OCI-LY3 (cell line): ENCODE results near the gene GJD3.

ENCODE experiments used
- H2AFZ ChIP-seq: fragments of 200-600, 300-600 bp; shearing (Covaris generic); 2 replicates; pipeline ENCODE4 v1.6.0; 2014; ENCODE audit warnings: antibody characterized with exemption, low read depth, low read length
- H3K27ac ChIP-seq: fragments of 200-600, 300-600 bp; sonication (generic); 2 replicates; pipeline ENCODE4 v1.5.1; 2014; ENCODE audit warnings: mild to moderate bottlenecking, low read length, moderate library complexity, mixed read lengths
- H3K27me3 ChIP-seq: fragments of 200-600, 300-600 bp; sonication (generic); 2 replicates; pipeline ENCODE4 v1.6.1; 2014; ENCODE audit warnings: low read depth, low read length, mixed read lengths
- H3K36me3 ChIP-seq: fragments of 200-600, 300-600 bp; sonication (generic); replicated peaks from 2 replicates; pipeline ENCODE3; 2014; ENCODE audit warnings: low read depth, low read length, mixed read lengths
- H3K4me1 ChIP-seq: fragments of 300-600, 200-600 bp; sonication (generic); 2 replicates; pipeline ENCODE4 v1.6.1; 2014; ENCODE audit warnings: low read length, mixed read lengths
- H3K4me2 ChIP-seq: fragments of 200-600, 300-600 bp; sonication (generic); 2 replicates; pipeline ENCODE4 v1.6.1; 2014; ENCODE audit warnings: low read length, mixed read lengths
- H3K4me3 ChIP-seq: fragments of 300-600, 200-600 bp; sonication (generic); 2 replicates; pipeline ENCODE4 v1.5.1; 2014; ENCODE audit warnings: antibody characterized with exemption, mild to moderate bottlenecking, low read length, moderate library complexity
- H3K79me2 ChIP-seq: fragments of 300-600, 200-600 bp; shearing (Covaris generic); 2 replicates; pipeline ENCODE4 v1.6.1; 2014; ENCODE audit warnings: mild to moderate bottlenecking, low read length, mixed read lengths
- H3K9ac ChIP-seq: fragments of 300-600, 200-600 bp; shearing (Covaris generic); 2 replicates; pipeline ENCODE4 v1.6.0; 2014; ENCODE audit warnings: mild to moderate bottlenecking, low read length, moderate library complexity
- H3K9me3 ChIP-seq: fragments of 200-600, 300-600 bp; shearing (Covaris generic); 2 replicates; pipeline ENCODE4 v1.6.1; 2014; ENCODE audit warnings: low read length, mixed read lengths; ENCODE audit not compliant: insufficient read depth
- H4K20me1 ChIP-seq: fragments of 200-600, 300-600 bp; sonication (generic); 2 replicates; pipeline ENCODE4 v1.6.1; 2016; ENCODE audit warnings: low read length, mixed read lengths; ENCODE audit not compliant: insufficient read depth
- CTCF ChIP-seq: fragments of 200-600, 300-600 bp; sonication (generic); IDR thresholded peaks from 2 replicates; pipeline ENCODE4 v1.5.1; 2014; ENCODE audit warnings: antibody characterized with exemption, low read length, low read depth
- EZH2phosphoT487 ChIP-seq: fragments of 200-600 bp; shearing (Covaris generic); IDR thresholded peaks from 2 replicates; pipeline ENCODE4 v1.6.1; 2018; ENCODE audit warnings: antibody characterized with exemption, mixed run types, low read depth

Gene GJD3

GRCh38 chr17:40355123-40355803, 9.3 kb downstream of the GJD3 start:
- no peak overlapping the region for H3K4me2 ChIP-seq
- no peak overlapping the region for H3K4me3 ChIP-seq
- no peak overlapping the region for H3K9ac ChIP-seq
- no peaks in the 10 kb centered on the region for H3K79me2 ChIP-seq
- H3K36me3 ChIP-seq: peaks cover 13% of the 10 kb centered on the region
- no peak overlapping the region for H3K27ac ChIP-seq
- peak; percentile 90 for TF ChIP-seq CTCF
- TF ChIP-seq EZH2phosphoT487: no peak
- peaks cover 15% of the 10 kb centered on the region for H3K4me1 ChIP-seq
- H4K20me1 ChIP-seq: peaks cover 17% of the 10 kb centered on the region
- H3K9me3 ChIP-seq: no peaks in the 10 kb centered on the region
- no peak overlapping the region for H2AFZ ChIP-seq
- H3K27me3 ChIP-seq: no peaks in the 10 kb centered on the region

GRCh38 chr17:40354221-40355122, 10.1 kb downstream of the GJD3 start:
- TF ChIP-seq EZH2phosphoT487: no peak
- TF ChIP-seq CTCF: no peak
- H3K27ac ChIP-seq: no peak overlapping the region
- peaks cover 18% of the 10 kb centered on the region for H4K20me1 ChIP-seq
- no peak overlapping the region for H3K4me3 ChIP-seq
- peaks cover 16% of the 10 kb centered on the region for H3K36me3 ChIP-seq
- no peak overlapping the region for H3K9ac ChIP-seq
- H3K4me1 ChIP-seq: peaks cover 15% of the 10 kb centered on the region
- H3K9me3 ChIP-seq: no peaks in the 10 kb centered on the region
- H3K79me2 ChIP-seq: no peaks in the 10 kb centered on the region
- no peak overlapping the region for H2AFZ ChIP-seq
- no peaks in the 10 kb centered on the region for H3K27me3 ChIP-seq
- H3K4me2 ChIP-seq: no peak overlapping the region

- Histone ChIP-seq H3K4me3 (no peak overlapping the region), H3K27ac (no peak overlapping the region), H3K36me3 (peaks cover 16% of the 10 kb centered on the region), H3K4me1 (peaks cover 7% of the 10 kb centered on the region), H4K20me1 (peaks cover 34% of the 10 kb centered on the region), H3K27me3 (no peaks in the 10 kb centered on the region), H2AFZ (no peak overlapping the region), H3K9me3 (no peaks in the 10 kb centered on the region), H3K4me2 (no peak overlapping the region), H3K79me2 (peaks cover 3% of the 10 kb centered on the region), H3K9ac (no peak overlapping the region)
- no peak for TF ChIP-seq CTCF
- no peak for TF ChIP-seq EZH2phosphoT487
Observed at GRCh38 chr17:40352779-40353394, 11.7 kb downstream of the GJD3 start.
